Sigmoid colon (tissue), 7 donors: ENCODE data around the gene MARK3. TPM values are rescaled to one million over a fixed set of nuclear protein-coding genes. Genes with fewer than 3 reads are reported as not detected.

ENCODE experiments used
- DNase-seq: peaks from one replicate; pipeline ENCODE4 v3.0.0-alpha.2; 2019
- H3K27ac ChIP-seq, 4 donors: fragments of 200-600 bp; sonication (generic); one replicate each; pipeline ENCODE4 v1.5.1; 2016 to 2019; ENCODE audit warnings: mild to moderate bottlenecking in 1 of 4
- H3K27me3 ChIP-seq, 3 donors: fragments of 200-600 bp; sonication (generic); one replicate each; pipeline ENCODE4 v1.5.1; 2019; ENCODE audit warnings: mild to moderate bottlenecking in 1 of 3
- H3K36me3 ChIP-seq, 4 donors: fragments of 200-600 bp; sonication (generic); one replicate each; pipeline ENCODE4 v1.5.1; 2016 to 2019
- H3K4me1 ChIP-seq, 4 donors: fragments of 200-600 bp; sonication (generic); one replicate each; pipeline ENCODE4 v1.5.1; 2017 to 2019
- H3K4me3 ChIP-seq, 4 donors: fragments of 200-600 bp; sonication (generic); one replicate each; pipeline ENCODE4 v1.5.1; 2017 to 2019; ENCODE audit warnings: mild to moderate bottlenecking in 2 of 4, moderate library complexity in 1 of 4
- H3K9me3 ChIP-seq, 4 donors: fragments of 200-600 bp in 3 of 4; sonication (generic) in 3 of 4; one replicate each; pipeline versions ENCODE4 v1.5.1 to v1.6.1; 2013 to 2019
- EP300 ChIP-seq, 4 donors: sonication (generic); formaldehyde crosslinking; IDR thresholded peaks; one replicate each; pipeline ENCODE4 v1.6.1; 2017; ENCODE audit warnings: antibody characterized with exemption in 4 of 4
- POLR2A ChIP-seq, 2 donors: fragments of 450-650 bp; IDR thresholded peaks; one replicate each; pipeline ENCODE4 v1.6.1; 2016; ENCODE audit warnings: antibody characterized with exemption in 2 of 2, mild to moderate bottlenecking in 2 of 2, moderate library complexity in 2 of 2
- POLR2AphosphoS5 ChIP-seq, 4 donors: sonication (generic); formaldehyde crosslinking; IDR thresholded peaks; one replicate each; pipeline ENCODE4 v1.6.1; 2017; ENCODE audit warnings: antibody characterized with exemption in 4 of 4
- WGBS, 2 donors: extraction: QIAGEN DNeasy Blood & Tissue Kit; methylation state at CpG; one replicate each; pipeline ENCODE4 v1.1.7; 2013; 5-methylcytosine and 5-hydroxymethylcytosine counted together
- intact Hi-C: fragments of 100-400 bp; cut with DNase I; formaldehyde crosslinking; loops from one replicate; pipeline ENCODE4 v1.15.1; 2023
- polyA plus RNA-seq, 3 donors: library from polyadenylated mRNA; stranded (reverse); fragments of 200-250 nt; gene quantifications; one replicate each; pipeline ENCODE4 v1.2.3, GENCODE V29; 2013
- total RNA-seq, 4 donors: library from RNA; depleted of rRNA; stranded (reverse); fragments of >200 nt; gene quantifications; one replicate each; pipeline ENCODE4 v1.1.0, GENCODE V29; 2016
- TF ChIP-seq, protein P1 (sequence below), 4 experiments: fragments of 450-650 bp in 3 of 4; fragments of 200-600 bp in 1 of 4; IDR thresholded peaks; one replicate each; pipeline ENCODE4 v1.5.1; 2016 to 2019; ENCODE audit warnings: antibody characterized with exemption in 4 of 4, mild to moderate bottlenecking in 3 of 4, moderate library complexity in 2 of 4
- donor health status: healthy with polysubstance abuse.
- donor health status: Bipolar disorder and iron deficiency.
- donor health status: healthy.

Gene MARK3
- total and polyA plus RNA-seq, 7 donors = 21.6 to 104 (median 66.7) TPM

DNA sequence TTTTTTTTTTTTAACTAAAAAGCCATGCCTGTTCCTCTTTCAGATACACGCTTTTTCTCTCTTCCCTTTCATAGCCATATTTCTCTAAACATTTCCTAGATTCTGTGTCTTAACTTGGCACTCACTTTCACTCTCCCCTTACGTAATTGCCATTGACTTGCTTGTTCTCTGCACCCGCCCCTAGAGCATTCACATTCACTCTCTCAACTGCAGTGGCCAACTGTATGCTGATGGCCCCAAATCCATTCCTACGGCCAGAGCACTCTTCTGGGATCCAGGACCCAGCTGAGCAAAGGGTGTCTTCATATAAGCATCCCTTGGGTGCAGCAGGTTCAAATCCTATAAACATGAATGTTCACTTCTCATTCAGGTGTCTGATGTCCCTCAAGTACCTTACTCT lies 77.9 kb downstream of the MARK3 start:
- Histone ChIP-seq H3K4me3 (no peak overlapping the region), H3K27ac (no peak overlapping the region), H3K27me3 (no peaks in the 10 kb centered on the region), H3K9me3 (no peaks in the 10 kb centered on the region), H3K36me3 (peaks cover 0 to 61% (median 16%) of the 10 kb centered on the region in 4 donors), H3K4me1 (no peaks in the 10 kb centered on the region)
- TF ChIP-seq EP300 (IDR thresholded peaks at IDR 0.05) (no peak), POLR2AphosphoS5 (IDR thresholded peaks at IDR 0.05) (no peak), POLR2A (IDR thresholded peaks at IDR 0.05) (no peak)
- TF ChIP-seq, protein P1, sequence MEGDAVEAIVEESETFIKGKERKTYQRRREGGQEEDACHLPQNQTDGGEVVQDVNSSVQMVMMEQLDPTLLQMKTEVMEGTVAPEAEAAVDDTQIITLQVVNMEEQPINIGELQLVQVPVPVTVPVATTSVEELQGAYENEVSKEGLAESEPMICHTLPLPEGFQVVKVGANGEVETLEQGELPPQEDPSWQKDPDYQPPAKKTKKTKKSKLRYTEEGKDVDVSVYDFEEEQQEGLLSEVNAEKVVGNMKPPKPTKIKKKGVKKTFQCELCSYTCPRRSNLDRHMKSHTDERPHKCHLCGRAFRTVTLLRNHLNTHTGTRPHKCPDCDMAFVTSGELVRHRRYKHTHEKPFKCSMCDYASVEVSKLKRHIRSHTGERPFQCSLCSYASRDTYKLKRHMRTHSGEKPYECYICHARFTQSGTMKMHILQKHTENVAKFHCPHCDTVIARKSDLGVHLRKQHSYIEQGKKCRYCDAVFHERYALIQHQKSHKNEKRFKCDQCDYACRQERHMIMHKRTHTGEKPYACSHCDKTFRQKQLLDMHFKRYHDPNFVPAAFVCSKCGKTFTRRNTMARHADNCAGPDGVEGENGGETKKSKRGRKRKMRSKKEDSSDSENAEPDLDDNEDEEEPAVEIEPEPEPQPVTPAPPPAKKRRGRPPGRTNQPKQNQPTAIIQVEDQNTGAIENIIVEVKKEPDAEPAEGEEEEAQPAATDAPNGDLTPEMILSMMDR (IDR thresholded peaks at IDR 0.05) = no peak
- intact Hi-C loops = no loop called here
- no peak for DNase-seq
- 82 to 88% methylated on average over 4 of the region's 4 CpGs for WGBS, 2 donors

DNA sequence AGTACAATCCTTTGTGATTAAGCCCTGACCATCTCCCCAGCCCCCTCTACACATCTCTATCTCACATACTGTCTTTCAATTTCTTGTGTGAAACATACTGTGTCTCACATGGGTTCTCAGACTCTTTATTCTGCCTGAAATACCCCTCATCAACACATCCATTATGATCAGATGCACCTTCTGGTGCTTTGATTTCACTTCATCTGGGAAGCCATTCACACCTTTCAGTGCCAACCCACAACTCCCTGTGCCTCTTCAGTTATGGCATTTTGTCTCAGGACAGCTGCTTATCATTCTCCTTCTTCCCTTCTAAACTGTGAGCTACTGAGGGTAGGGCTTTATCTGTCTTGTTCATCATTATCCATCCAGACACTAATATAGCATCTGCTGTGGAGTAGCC lies 78.6 kb downstream of the MARK3 start:
- Histone ChIP-seq H3K27ac (no peak overlapping the region), H3K27me3 (no peaks in the 10 kb centered on the region), H3K4me1 (no peaks in the 10 kb centered on the region), H3K36me3 (peaks cover 0 to 63% (median 18%) of the 10 kb centered on the region in 4 donors), H3K4me3 (no peak overlapping the region), H3K9me3 (no peaks in the 10 kb centered on the region)
- intact Hi-C loops = no loop called here
- TF ChIP-seq POLR2AphosphoS5 (IDR thresholded peaks at IDR 0.05) (no peak), EP300 (IDR thresholded peaks at IDR 0.05) (no peak), POLR2A (IDR thresholded peaks at IDR 0.05) (no peak)
- TF ChIP-seq, protein P1 (IDR thresholded peaks at IDR 0.05) = no peak
- DNase-seq = no peak

DNA sequence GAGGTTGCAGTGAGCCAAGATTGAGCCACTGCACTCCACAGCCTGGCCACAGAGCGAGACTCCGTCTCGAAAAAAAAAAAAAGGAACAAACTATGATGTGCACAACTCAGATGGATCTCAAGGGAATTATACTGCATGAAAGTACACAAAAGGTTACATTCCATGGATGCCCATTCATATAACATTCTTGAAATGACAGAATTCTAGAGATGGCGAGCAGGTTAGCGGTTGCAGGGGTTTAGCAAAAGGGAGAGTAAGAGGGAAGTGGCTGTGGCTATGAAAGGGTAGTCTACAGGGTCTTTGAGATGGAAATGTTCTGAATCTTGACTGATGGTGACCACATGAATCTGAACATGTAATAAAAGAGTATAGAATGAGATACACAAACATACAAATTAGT lies 87.7 kb downstream of the MARK3 start:
- intact Hi-C loops = no loop called here
- Histone ChIP-seq H3K4me3 (no peak overlapping the region), H3K4me1 (no peaks in the 10 kb centered on the region), H3K27me3 (no peaks in the 10 kb centered on the region), H3K36me3 (peaks cover 13 to 95% (median 46%) of the 10 kb centered on the region in 4 donors), H3K9me3 (no peaks in the 10 kb centered on the region), H3K27ac (no peak overlapping the region)
- DNase-seq = no peak
- TF ChIP-seq POLR2A (IDR thresholded peaks at IDR 0.05) (no peak), EP300 (IDR thresholded peaks at IDR 0.05) (no peak), POLR2AphosphoS5 (IDR thresholded peaks at IDR 0.05) (no peak)
- TF ChIP-seq, protein P1 (IDR thresholded peaks at IDR 0.05) = no peak
- WGBS, 2 donors = 91 to 94% methylated on average over 5 of the region's 5 CpGs

DNA sequence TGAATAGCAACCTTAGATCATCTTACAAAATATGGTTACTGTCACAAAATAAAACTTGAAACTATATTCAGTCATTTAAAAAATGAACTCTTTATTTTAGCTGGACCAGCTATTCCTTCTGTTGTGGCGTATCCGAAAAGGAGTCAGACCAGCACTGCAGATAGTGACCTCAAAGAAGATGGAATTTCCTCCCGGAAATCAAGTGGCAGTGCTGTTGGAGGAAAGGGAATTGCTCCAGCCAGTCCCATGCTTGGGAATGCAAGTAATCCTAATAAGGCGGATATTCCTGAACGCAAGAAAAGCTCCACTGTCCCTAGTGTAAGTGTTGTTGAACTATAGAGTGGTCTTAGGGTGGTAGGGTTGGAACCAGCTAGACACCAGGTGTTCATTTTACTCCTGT lies 89.7 kb downstream of the MARK3 start:
- no peaks in the 10 kb centered on the region for H3K27me3 ChIP-seq
- H3K27ac ChIP-seq = no peak overlapping the region
- no peak overlapping the region for H3K4me3 ChIP-seq
- H3K36me3 ChIP-seq = peaks cover 13 to 93% (median 40%) of the 10 kb centered on the region in 4 donors
- no peaks in the 10 kb centered on the region for H3K9me3 ChIP-seq
- intact Hi-C loops = no loop called here
- H3K4me1 ChIP-seq = no peaks in the 10 kb centered on the region
- no peak for TF ChIP-seq POLR2AphosphoS5 (IDR thresholded peaks at IDR 0.05)
- TF ChIP-seq EP300 (IDR thresholded peaks at IDR 0.05) = no peak
- TF ChIP-seq POLR2A (IDR thresholded peaks at IDR 0.05) = no peak
- TF ChIP-seq, protein P1 (IDR thresholded peaks at IDR 0.05) = no peak
- DNase-seq = no peak
- 97% methylated on average over 5 of the region's 5 CpGs for WGBS, 2 donors

DNA sequence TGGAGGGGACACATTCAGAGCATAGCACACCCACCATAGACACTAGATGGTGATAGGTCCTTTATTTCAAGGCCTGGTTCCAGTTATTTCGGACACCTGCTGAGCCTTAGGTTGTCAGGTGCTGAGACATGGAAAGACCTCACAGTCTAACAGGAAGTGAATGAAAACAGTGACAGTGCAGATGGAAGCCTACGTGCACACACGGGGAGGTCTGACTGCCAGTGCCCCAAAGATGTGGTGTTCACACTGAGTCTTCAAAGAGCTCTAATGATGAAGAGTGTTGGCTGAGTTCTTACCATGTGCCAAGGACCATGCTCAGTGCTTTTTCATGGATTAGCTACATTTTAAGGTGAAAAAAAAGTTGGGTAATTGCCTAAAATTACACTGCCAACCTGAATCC lies 90.8 kb downstream of the MARK3 start:
- H3K4me3 ChIP-seq = no peak overlapping the region
- H3K9me3 ChIP-seq = no peaks in the 10 kb centered on the region
- peaks cover 13 to 94% (median 40%) of the 10 kb centered on the region in 4 donors for H3K36me3 ChIP-seq
- 92 to 98% methylated on average over 3 of the region's 3 CpGs for WGBS, 2 donors
- no peak for TF ChIP-seq EP300 (IDR thresholded peaks at IDR 0.05)
- TF ChIP-seq POLR2AphosphoS5 (IDR thresholded peaks at IDR 0.05) = no peak
- TF ChIP-seq, protein P1 (IDR thresholded peaks at IDR 0.05) = no peak
- TF ChIP-seq POLR2A (IDR thresholded peaks at IDR 0.05) = no peak
- H3K27me3 ChIP-seq = no peaks in the 10 kb centered on the region
- H3K4me1 ChIP-seq = no peaks in the 10 kb centered on the region
- DNase-seq = no peak
- intact Hi-C loops = no loop called here
- no peak overlapping the region for H3K27ac ChIP-seq
